Epithelial cell of esophagus (primary cell): Measurements from ENCODE around the gene YIF1B.

Experiments
- DNase-seq: peaks from one replicate; pipeline ENCODE4 v3.0.0; 2010; ENCODE audit warnings: low read depth
- H3K4me3 ChIP-seq: 2 replicates; pipeline ENCODE4 v1.5.1; 2011; ENCODE audit warnings: mild to moderate bottlenecking, low read length, control low read depth
- TF ChIP-seq, protein P1 (sequence below): IDR thresholded peaks from 2 replicates; pipeline ENCODE4 v1.5.1; 2011; ENCODE audit warnings: low read depth, mild to moderate bottlenecking, low read length, control low read depth, inconsistent platforms; ENCODE audit not compliant: insufficient read depth; ENCODE audit errors: missing control alignments

Gene YIF1B

DNA sequence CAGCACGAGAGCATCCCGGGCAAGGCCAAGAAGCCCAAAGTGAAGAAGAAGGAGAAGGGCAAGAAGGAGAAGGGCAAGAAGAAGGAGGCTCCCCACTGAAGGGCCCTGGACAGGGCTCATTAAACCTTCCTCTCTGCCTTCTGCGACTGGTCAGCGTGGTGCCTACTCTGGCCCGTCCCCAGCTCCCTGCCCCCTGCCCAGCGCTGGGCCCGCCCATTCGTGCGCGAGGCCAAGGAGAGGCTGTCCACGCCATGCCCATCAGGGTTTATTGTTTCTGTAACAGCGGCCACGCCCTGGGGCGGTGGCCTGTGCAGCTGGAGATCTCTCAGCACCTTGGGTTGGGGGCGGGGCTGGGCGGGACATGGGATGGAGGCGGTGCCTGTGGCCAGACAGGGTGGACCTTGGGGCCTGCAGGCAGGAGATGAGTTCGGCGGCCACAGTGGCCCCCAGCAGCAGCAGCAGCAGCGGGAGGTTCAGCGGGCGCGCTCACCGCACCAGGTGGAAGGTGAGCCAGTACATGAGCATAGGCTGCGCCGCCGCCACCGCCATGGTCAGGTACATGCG is 10.8 kb downstream of the YIF1B start:
- DNase-seq = peak; percentile 93
- peak overlapping the region; percentile 81 for H3K4me3 ChIP-seq
- TF ChIP-seq, protein P1, sequence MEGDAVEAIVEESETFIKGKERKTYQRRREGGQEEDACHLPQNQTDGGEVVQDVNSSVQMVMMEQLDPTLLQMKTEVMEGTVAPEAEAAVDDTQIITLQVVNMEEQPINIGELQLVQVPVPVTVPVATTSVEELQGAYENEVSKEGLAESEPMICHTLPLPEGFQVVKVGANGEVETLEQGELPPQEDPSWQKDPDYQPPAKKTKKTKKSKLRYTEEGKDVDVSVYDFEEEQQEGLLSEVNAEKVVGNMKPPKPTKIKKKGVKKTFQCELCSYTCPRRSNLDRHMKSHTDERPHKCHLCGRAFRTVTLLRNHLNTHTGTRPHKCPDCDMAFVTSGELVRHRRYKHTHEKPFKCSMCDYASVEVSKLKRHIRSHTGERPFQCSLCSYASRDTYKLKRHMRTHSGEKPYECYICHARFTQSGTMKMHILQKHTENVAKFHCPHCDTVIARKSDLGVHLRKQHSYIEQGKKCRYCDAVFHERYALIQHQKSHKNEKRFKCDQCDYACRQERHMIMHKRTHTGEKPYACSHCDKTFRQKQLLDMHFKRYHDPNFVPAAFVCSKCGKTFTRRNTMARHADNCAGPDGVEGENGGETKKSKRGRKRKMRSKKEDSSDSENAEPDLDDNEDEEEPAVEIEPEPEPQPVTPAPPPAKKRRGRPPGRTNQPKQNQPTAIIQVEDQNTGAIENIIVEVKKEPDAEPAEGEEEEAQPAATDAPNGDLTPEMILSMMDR = no peak

- H3K4me3 ChIP-seq = peak overlapping the region; percentile 81
Observed at GRCh38 chr19:38304352-38304865, 11.3 kb downstream of the YIF1B start.

GRCh38 chr19:38303517-38304351 is 12.0 kb downstream of the YIF1B start, which contains the start of gene C19orf33:
TSS of gene C19orf33 (plus strand) at chr19:38304251. CDS start at chr19:38304262, 11 bp downstream.
- peak within 1 kb of the TSS; percentile 81 for H3K4me3 ChIP-seq
- TF ChIP-seq, protein P1 = no peak
- DNase-seq = peak; percentile 94

More at GRCh38 chr19:38304352-38304865, 11.3 kb downstream of the YIF1B start:
- TF ChIP-seq, protein P1 = no peak
- no peak for DNase-seq

DNA sequence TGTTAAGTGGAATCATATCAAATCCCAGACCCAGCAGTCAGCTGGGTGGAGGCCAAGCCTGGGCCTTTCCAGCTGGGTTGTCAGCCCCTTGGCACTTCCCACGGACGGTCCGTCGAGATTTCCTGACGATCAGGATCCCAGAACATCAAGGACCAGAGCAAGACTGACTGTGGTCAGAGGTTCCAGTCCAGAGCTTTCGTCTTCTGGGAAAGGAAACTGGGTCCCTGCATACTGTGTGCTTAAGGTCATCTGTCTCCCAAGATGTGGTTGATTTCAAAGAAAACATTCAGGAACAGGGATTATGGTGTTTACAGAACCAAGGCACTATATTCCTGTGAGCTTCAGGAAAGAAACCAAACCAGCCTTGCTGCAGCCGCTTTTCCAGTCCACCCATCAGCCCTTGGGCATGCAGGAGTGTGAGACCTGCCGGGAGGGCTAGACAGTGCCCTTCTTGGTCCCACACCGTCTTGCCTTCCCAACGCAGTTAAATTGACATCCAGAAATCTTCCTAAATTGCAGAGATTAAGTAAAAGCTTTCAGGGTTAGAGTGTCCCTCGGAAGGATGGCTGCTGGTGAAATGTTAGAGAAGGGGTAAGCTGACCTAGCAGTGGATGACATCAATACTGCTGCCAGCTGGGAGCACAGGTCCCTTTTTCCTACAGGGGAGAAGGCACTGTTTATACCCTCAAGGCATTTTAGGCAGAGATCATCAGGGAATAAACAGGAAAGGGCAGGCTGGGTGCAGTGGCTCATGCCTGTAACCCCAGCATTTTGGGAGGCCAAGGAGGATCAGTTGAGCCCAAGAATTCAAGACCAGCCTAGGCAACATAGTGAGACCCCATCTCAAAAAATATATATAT is 16.7 kb downstream of the YIF1B start:
- no peak overlapping the region for H3K4me3 ChIP-seq
- no peak for DNase-seq
- TF ChIP-seq, protein P1 = no peak

GRCh38 chr19:38294090-38294489 is 21.7 kb downstream of the YIF1B start:
- TF ChIP-seq, protein P1 = no peak

GRCh38 chr19:38293281-38293680 is 22.5 kb downstream of the YIF1B start:
- no peak for DNase-seq
- no peak overlapping the region for H3K4me3 ChIP-seq
- TF ChIP-seq, protein P1 = no peak

More at GRCh38 chr19:38294090-38294489, 21.7 kb downstream of the YIF1B start:
- H3K4me3 ChIP-seq = no peak overlapping the region
- DNase-seq = no peak
